OCI-LY1 (cell line): Measurements from ENCODE around the gene SHC3.

Source experiments
- EZH2 ChIP-seq: fragments of 200-600 bp; sonication (generic), shearing (Covaris generic); IDR thresholded peaks from 2 replicates; pipeline ENCODE4 v1.8.0; 2017; ENCODE audit warnings: borderline replicate concordance, mixed run types, mild to moderate bottlenecking, antibody characterized with exemption, low read length, moderate library complexity, mixed read lengths
- TF ChIP-seq, protein P1 (sequence below): fragments of 200-600 bp; sonication (generic), shearing (Covaris generic); IDR thresholded peaks from 2 replicates; pipeline ENCODE4 v1.5.1; 2017; ENCODE audit warnings: mild to moderate bottlenecking, antibody characterized with exemption, low read length, moderate library complexity, mixed read lengths

DNA sequence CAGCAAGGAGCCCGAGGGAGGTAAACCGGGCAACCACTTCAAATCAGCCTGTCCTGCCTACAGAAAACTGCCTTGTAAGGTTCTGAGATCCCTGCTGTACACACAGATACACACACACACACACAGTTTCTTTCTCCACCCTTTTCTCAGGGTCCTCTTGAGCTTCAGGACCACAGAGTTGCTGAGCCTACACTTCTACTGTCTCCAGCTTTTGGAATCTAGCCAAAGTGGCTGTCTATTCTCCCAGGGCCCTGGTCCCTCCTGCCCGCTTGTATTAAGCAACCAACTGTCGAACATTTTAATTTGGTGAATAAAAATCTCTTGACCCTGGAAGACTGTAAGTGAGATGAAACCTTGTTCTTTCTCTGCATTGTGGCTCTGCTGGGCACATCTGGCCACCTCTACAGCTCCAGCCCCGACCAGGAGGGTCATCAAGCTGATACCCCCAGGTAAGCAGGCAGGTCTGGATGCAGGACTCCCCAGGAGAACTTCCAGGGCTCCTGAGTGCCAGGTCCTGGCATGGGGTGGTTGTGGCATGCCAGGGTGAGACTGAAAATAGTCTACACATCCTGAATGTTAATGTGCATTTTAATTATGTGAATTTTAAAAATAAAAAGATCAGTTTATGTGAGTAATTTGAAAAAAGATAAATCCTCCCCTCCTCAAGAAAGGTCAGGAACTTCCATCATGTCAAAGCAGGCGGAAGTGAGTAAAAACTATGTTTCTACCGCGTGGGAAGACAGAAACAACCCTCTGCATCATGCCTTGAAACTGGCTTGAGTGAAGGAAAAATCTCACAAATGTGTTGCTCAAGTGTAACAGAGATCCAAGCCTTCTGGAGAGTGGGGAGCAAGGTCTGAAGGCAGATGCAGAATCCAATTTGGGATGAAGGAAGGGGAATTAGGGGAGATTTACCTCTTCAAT is 202.4 kb downstream of the SHC3 start:
- TF ChIP-seq, protein P1, sequence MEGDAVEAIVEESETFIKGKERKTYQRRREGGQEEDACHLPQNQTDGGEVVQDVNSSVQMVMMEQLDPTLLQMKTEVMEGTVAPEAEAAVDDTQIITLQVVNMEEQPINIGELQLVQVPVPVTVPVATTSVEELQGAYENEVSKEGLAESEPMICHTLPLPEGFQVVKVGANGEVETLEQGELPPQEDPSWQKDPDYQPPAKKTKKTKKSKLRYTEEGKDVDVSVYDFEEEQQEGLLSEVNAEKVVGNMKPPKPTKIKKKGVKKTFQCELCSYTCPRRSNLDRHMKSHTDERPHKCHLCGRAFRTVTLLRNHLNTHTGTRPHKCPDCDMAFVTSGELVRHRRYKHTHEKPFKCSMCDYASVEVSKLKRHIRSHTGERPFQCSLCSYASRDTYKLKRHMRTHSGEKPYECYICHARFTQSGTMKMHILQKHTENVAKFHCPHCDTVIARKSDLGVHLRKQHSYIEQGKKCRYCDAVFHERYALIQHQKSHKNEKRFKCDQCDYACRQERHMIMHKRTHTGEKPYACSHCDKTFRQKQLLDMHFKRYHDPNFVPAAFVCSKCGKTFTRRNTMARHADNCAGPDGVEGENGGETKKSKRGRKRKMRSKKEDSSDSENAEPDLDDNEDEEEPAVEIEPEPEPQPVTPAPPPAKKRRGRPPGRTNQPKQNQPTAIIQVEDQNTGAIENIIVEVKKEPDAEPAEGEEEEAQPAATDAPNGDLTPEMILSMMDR, result no peak
- TF ChIP-seq EZH2, result no peak
